Naive B cell (primary cell): ENCODE measurements around the gene RBP5. TPM values are rescaled to one million over a fixed set of nuclear protein-coding genes. Genes with fewer than 3 reads are reported as not detected.

ENCODE experiments used
- ATAC-seq, 2 donors: fragments of 150-1000 bp; cut with Tn5 transposase; 2 replicates each; pipeline ENCODE4 v1.10.0; 2021; ENCODE audit warnings: low read depth in 2 of 2, mild to moderate bottlenecking in 2 of 2, moderate library complexity in 2 of 2
- DNase-seq: peaks from one replicate; pipeline ENCODE4 v3.0.0; 2022
- H3K27ac Mint-ChIP-seq, 6 donors: one replicate each; pipeline ENCODE4 v1.8.0; 2020 to 2022; ENCODE audit warnings: mild to moderate bottlenecking in 6 of 6, mixed read lengths in 6 of 6, moderate library complexity in 5 of 6, inconsistent platforms in 2 of 6
- H3K27me3 Mint-ChIP-seq, 3 donors: one replicate each; pipeline ENCODE4 v1.8.0; 2021 to 2022; ENCODE audit warnings: mixed read lengths in 3 of 3, mild to moderate bottlenecking in 1 of 3
- H3K36me3 Mint-ChIP-seq, 2 donors: one replicate each; pipeline ENCODE4 v1.8.0; 2020 to 2022; ENCODE audit warnings: mixed read lengths in 2 of 2, inconsistent platforms in 1 of 2, mild to moderate bottlenecking in 1 of 2
- H3K4me1 Mint-ChIP-seq, 3 donors: one replicate each; pipeline ENCODE4 v1.8.0; 2020 to 2022; ENCODE audit warnings: mixed read lengths in 3 of 3, inconsistent platforms in 1 of 3, mild to moderate bottlenecking in 1 of 3, moderate library complexity in 1 of 3
- H3K4me3 Mint-ChIP-seq, 8 donors: one replicate each; pipeline ENCODE4 v1.8.0; 2020 to 2022; ENCODE audit warnings: mild to moderate bottlenecking in 8 of 8, mixed read lengths in 8 of 8, moderate library complexity in 8 of 8, inconsistent platforms in 2 of 8
- H3K9me3 Mint-ChIP-seq, 7 donors: one replicate each; pipeline ENCODE4 v1.8.0; 2020 to 2022; ENCODE audit warnings: mixed read lengths in 7 of 7, mild to moderate bottlenecking in 5 of 7, inconsistent platforms in 2 of 7, moderate library complexity in 1 of 7
- polyA plus RNA-seq, 6 donors: library from polyadenylated mRNA; unstranded; fragments of 300-500 nt; fragmentation: Illumina TruSeq; gene quantifications; one replicate each; pipeline ENCODE4 v1.2.3, GENCODE V29; 2021; ENCODE audit warnings: low read depth in 6 of 6

The RBP5 gene
- polyA plus RNA-seq, 6 donors from 2014 or later: 0.51 TPM; not detected in 5

DNA sequence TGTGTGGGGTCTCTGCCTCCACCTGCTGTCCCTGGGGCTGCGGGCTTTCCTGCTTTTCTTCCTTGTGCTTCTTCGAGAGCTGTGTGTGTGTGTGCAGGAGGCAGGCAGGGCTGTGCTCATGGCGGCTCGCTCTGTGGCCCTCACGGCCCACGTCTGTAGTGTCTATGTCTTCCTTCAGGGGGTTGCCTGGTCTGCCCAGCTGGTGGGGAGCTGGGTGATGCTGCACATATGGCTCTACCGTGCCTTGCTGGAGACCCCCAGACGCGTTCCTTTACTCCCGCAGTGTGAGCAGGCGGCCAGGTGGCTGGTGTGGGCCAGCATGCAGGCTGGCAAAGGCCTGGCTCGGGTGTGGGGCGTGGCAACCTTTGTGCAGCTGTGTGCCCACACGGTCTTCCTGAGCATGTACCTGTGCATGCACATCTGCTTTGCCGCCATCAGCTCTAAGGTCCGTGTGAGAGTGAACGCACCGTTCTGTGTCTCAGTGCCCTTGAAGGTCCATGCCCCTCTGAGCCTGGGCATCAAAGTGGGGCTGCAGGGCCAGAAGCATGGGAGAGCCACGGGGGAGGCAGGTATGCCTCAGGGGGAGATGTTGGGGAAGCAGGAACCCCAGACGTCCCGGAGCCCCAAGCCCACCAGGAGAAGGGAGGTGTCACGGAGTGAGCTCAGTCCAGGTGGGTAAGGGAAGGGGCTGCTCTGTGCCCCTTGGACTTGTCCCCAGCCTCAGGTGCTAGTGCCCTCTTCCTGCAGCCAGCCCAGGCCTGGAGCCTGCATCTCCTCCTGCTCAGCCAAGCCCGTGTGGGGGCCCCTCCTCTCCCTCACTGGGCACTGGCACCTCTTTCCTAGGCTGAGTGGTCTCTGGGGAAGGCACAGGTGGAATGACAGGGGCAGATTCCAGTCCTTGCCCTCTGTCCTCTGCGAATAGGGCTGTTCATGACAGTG lies 27.8 kb upstream of the RBP5 start:
- Mint-ChIP-seq H3K27me3 (peaks cover 0 to 5% (median 3%) of the 10 kb centered on the region in 3 donors), H3K4me3 (no peak overlapping the region), H3K36me3 (no peaks in the 10 kb centered on the region), H3K9me3 (no peaks in the 10 kb centered on the region), H3K27ac (peak overlapping the region in 2 of 6 donors; percentile 21 to 79), H3K4me1 (no peaks in the 10 kb centered on the region)
- ATAC-seq (no peak), DNase-seq (no peak)

GRCh38 chr12:7155471-7156034 lies 26.9 kb upstream of the RBP5 start:
- H3K4me1 Mint-ChIP-seq: no peaks in the 10 kb centered on the region
- DNase-seq (no peak), ATAC-seq (no peak)
- no peaks in the 10 kb centered on the region for H3K9me3 Mint-ChIP-seq
- peaks cover 0 to 3% (median 0%) of the 10 kb centered on the region in 3 donors for H3K27me3 Mint-ChIP-seq
- no peak overlapping the region for H3K4me3 Mint-ChIP-seq
- H3K27ac Mint-ChIP-seq: no peak overlapping the region
- H3K36me3 Mint-ChIP-seq: no peaks in the 10 kb centered on the region

DNA sequence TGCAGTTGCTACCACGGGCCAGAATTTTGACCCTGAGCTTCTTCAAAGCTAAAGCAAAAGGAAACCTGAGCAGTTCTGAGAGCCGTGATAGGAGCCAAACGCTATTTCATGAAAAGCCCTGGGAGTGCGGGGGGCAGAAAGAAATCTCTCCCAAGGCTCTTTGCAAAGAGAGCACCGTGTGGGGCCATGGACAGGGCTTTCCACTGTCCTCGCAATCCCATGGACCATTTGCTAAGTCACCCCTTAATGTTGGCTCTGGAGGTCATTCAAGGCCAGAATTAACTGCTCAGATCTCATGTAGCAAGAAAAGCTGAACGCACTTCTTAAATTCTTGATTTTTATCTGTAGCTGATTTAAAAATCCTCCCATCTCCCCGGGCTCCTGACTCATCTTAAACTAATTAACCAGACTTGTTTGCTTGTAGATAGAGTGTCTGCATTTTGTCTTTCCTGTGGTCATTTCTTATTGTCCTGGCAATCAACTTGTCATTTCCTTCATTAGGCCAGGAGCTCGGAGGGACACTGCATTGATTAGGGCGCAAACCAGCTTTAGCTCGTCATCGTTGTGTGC lies 26.3 kb upstream of the RBP5 start:
- ATAC-seq (no peak), DNase-seq (no peak)
- Mint-ChIP-seq H3K9me3 (no peaks in the 10 kb centered on the region), H3K36me3 (peaks cover 3 to 5% of the 10 kb centered on the region in 2 donors), H3K4me3 (no peak overlapping the region), H3K4me1 (no peaks in the 10 kb centered on the region), H3K27me3 (no peaks in the 10 kb centered on the region), H3K27ac (no peak overlapping the region)

DNA sequence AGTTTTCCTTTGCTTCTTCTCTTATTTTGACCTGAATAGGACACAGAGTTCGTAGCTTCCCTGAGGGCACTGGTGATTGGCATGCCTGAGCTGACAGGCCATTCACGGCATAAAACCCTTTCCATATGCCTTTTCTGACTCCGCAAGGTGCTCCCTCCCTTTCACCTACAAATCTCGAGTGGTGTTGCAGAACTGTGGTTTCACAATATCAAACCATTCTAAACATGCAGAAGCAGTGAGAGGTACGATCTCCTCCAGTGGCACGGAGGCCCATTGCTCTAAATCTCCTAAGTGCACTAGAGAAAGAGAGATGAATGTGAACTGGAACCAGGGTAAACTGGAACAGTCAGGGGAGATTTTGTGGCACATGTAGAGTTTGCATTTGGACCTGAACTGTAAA lies 25.4 kb upstream of the RBP5 start:
- Mint-ChIP-seq H3K27ac (peak overlapping the region in 1 of 6 donors; percentile 63), H3K9me3 (no peaks in the 10 kb centered on the region), H3K4me3 (no peak overlapping the region), H3K4me1 (no peaks in the 10 kb centered on the region), H3K36me3 (peaks cover 7 to 10% of the 10 kb centered on the region in 2 donors), H3K27me3 (no peaks in the 10 kb centered on the region)
- ATAC-seq: no peak
- no peak for DNase-seq

GRCh38 chr12:7152818-7153217 lies 24.1 kb upstream of the RBP5 start:
- ATAC-seq: no peak
- Mint-ChIP-seq H3K4me3 (no peak overlapping the region), H3K27ac (peak overlapping the region in 1 of 6 donors; percentile 18), H3K36me3 (peaks cover 7 to 10% of the 10 kb centered on the region in 2 donors), H3K9me3 (no peaks in the 10 kb centered on the region), H3K4me1 (no peaks in the 10 kb centered on the region), H3K27me3 (no peaks in the 10 kb centered on the region)
- no peak for DNase-seq

DNA sequence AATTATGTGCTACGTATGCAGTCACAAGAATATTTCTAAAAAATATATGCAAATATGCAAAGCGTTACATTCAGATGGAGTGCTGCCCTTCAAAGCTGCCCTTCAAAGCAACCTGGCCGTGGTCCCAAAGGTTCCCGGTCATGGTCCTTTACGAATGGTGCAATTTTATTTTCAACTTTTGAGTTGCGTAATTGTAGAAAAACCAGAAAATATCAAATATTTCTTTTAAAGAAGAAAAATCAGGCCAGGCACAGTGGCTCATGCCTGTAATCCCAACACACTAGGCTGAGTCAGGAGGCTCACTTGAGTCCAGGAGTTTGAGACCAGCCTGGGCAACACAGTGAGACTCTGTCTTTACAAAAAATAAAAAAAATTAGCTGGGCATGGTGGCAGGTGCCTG lies 22.8 kb upstream of the RBP5 start:
- H3K4me3 Mint-ChIP-seq: no peak overlapping the region
- DNase-seq: no peak
- H3K36me3 Mint-ChIP-seq: peaks cover 7 to 13% of the 10 kb centered on the region in 2 donors
- H3K4me1 Mint-ChIP-seq: no peaks in the 10 kb centered on the region
- H3K27ac Mint-ChIP-seq: no peak overlapping the region
- no peaks in the 10 kb centered on the region for H3K27me3 Mint-ChIP-seq
- ATAC-seq: no peak
- no peaks in the 10 kb centered on the region for H3K9me3 Mint-ChIP-seq

- no peak overlapping the region for H3K27ac Mint-ChIP-seq
- peaks cover 7 to 18% of the 10 kb centered on the region in 2 donors for H3K36me3 Mint-ChIP-seq
Measured at GRCh38 chr12:7150841-7151240, 22.2 kb upstream of the RBP5 start.

GRCh38 chr12:7150356-7150755 lies 21.7 kb upstream of the RBP5 start:
- H3K36me3 Mint-ChIP-seq: peaks cover 7 to 18% of the 10 kb centered on the region in 2 donors

More at GRCh38 chr12:7150841-7151240, 22.2 kb upstream of the RBP5 start:
- H3K4me3 Mint-ChIP-seq: no peak overlapping the region
- ATAC-seq (no peak), DNase-seq (no peak)
- H3K4me1 Mint-ChIP-seq: no peaks in the 10 kb centered on the region
- no peaks in the 10 kb centered on the region for H3K27me3 Mint-ChIP-seq
- no peaks in the 10 kb centered on the region for H3K9me3 Mint-ChIP-seq

GRCh38 chr12:7146906-7147305 lies 18.2 kb upstream of the RBP5 start:
- peaks cover 0 to 9% (median 0%) of the 10 kb centered on the region in 3 donors for H3K4me1 Mint-ChIP-seq
- no peaks in the 10 kb centered on the region for H3K9me3 Mint-ChIP-seq
- ATAC-seq: no peak
- H3K27ac Mint-ChIP-seq: peak overlapping the region in 1 of 6 donors; percentile 9
- H3K36me3 Mint-ChIP-seq: peaks cover 7 to 18% of the 10 kb centered on the region in 2 donors
- no peaks in the 10 kb centered on the region for H3K27me3 Mint-ChIP-seq
- DNase-seq: no peak
- H3K4me3 Mint-ChIP-seq: no peak overlapping the region

More at GRCh38 chr12:7150356-7150755, 21.7 kb upstream of the RBP5 start:
- ATAC-seq: no peak
- Mint-ChIP-seq H3K4me3 (no peak overlapping the region), H3K27me3 (no peaks in the 10 kb centered on the region), H3K9me3 (no peaks in the 10 kb centered on the region), H3K4me1 (no peaks in the 10 kb centered on the region), H3K27ac (no peak overlapping the region)
- no peak for DNase-seq

GRCh38 chr12:7146228-7146627 lies 17.5 kb upstream of the RBP5 start:
- no peaks in the 10 kb centered on the region for H3K9me3 Mint-ChIP-seq
- no peaks in the 10 kb centered on the region for H3K27me3 Mint-ChIP-seq
- H3K4me1 Mint-ChIP-seq: peaks cover 0 to 10% (median 0%) of the 10 kb centered on the region in 3 donors
- peaks cover 12 to 18% of the 10 kb centered on the region in 2 donors for H3K36me3 Mint-ChIP-seq
- H3K27ac Mint-ChIP-seq: peak overlapping the region in 3 of 6 donors; percentile 9 to 34 (median 27)
- H3K4me3 Mint-ChIP-seq: no peak overlapping the region
- ATAC-seq: no peak
- no peak for DNase-seq

- no peak for ATAC-seq
- H3K27ac Mint-ChIP-seq: peak overlapping the region in 1 of 6 donors; percentile 34
Measured at GRCh38 chr12:7145671-7146070, 17.0 kb upstream of the RBP5 start.

GRCh38 chr12:7144414-7145120 lies 15.9 kb upstream of the RBP5 start:
- ATAC-seq (peak; percentile 38 to 45), DNase-seq (peak; percentile 18)
- no peak overlapping the region for H3K4me3 Mint-ChIP-seq
- H3K27me3 Mint-ChIP-seq: no peaks in the 10 kb centered on the region
- H3K9me3 Mint-ChIP-seq: no peaks in the 10 kb centered on the region
- H3K27ac Mint-ChIP-seq: no peak overlapping the region
- peaks cover 0 to 10% (median 0%) of the 10 kb centered on the region in 3 donors for H3K4me1 Mint-ChIP-seq
- H3K36me3 Mint-ChIP-seq: peaks cover 9 to 11% of the 10 kb centered on the region in 2 donors

More at GRCh38 chr12:7145671-7146070, 17.0 kb upstream of the RBP5 start:
- H3K36me3 Mint-ChIP-seq: peaks cover 14 to 18% of the 10 kb centered on the region in 2 donors
- no peaks in the 10 kb centered on the region for H3K27me3 Mint-ChIP-seq
- DNase-seq: no peak
- H3K4me1 Mint-ChIP-seq: peaks cover 0 to 10% (median 0%) of the 10 kb centered on the region in 3 donors
- H3K4me3 Mint-ChIP-seq: no peak overlapping the region
- no peaks in the 10 kb centered on the region for H3K9me3 Mint-ChIP-seq

DNA sequence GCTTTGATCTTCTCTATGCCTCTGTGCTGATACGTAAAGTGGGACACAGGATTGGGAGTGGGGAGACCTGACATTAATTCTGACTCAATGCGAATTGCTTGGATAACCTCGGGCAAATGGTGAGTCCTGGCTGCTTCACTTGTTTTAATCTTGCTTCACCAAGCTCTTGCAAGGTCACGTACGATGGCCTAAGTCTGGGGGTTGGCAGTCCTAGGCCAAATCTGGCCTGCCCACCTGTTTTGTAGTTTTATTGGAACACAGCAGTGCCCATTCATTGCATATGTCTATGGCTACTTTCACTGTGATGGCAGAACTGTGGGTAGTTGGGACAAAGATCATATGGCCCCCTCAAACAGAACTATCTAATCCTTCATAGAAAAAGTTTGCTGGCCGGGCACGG lies 14.9 kb upstream of the RBP5 start:
- ATAC-seq: no peak
- no peak overlapping the region for H3K4me3 Mint-ChIP-seq

More for the DNA sequence above, 14.9 kb upstream of the RBP5 start:
- peaks cover 0 to 10% (median 0%) of the 10 kb centered on the region in 3 donors for H3K4me1 Mint-ChIP-seq
- no peak for DNase-seq
- no peaks in the 10 kb centered on the region for H3K27me3 Mint-ChIP-seq
- no peaks in the 10 kb centered on the region for H3K9me3 Mint-ChIP-seq
- H3K27ac Mint-ChIP-seq: peak overlapping the region in 1 of 6 donors; percentile 27
- H3K36me3 Mint-ChIP-seq: peaks cover 11 to 14% of the 10 kb centered on the region in 2 donors
